T-helper 17 cell (primary cell): Measurements from ENCODE around the gene GPHN. TPM values are rescaled to one million over a fixed set of nuclear protein-coding genes. Genes with fewer than 3 reads are reported as not detected.
"Not testable (repeated sequence)": the region's sequence is repeated elsewhere in the genome, so short reads cannot be mapped to it uniquely, and the experiment has no call there.

Source experiments
- ATAC-seq: fragments of 150-1000 bp; cut with Tn5 transposase; 2 replicates; pipeline ENCODE4 v1.10.0; 2021; ENCODE audit warnings: mild to moderate bottlenecking, moderate library complexity
- DNase-seq, 3 donors: peaks; one replicate each; pipeline versions ENCODE4 v3.0.0 to v3.0.0-alpha.2; 2020 to 2021
- H3K9me3 ChIP-seq: one replicate; pipeline ENCODE4 v1.7.0; 2013; ENCODE audit warnings: low read length, mild to moderate bottlenecking; ENCODE audit not compliant: control insufficient read depth, poor library complexity, severe bottlenecking
- H3K27ac Mint-ChIP-seq: one replicate; pipeline ENCODE4 v1.8.0; 2022; ENCODE audit warnings: mild to moderate bottlenecking, moderate library complexity, mixed read lengths
- H3K27me3 Mint-ChIP-seq: one replicate; pipeline ENCODE4 v1.8.0; 2022; ENCODE audit warnings: mixed read lengths
- H3K36me3 Mint-ChIP-seq: one replicate; pipeline ENCODE4 v1.8.0; 2022; ENCODE audit warnings: low read depth, mixed read lengths
- H3K4me1 Mint-ChIP-seq: one replicate; pipeline ENCODE4 v1.8.0; 2022; ENCODE audit warnings: mild to moderate bottlenecking, mixed read lengths
- H3K4me3 Mint-ChIP-seq: one replicate; pipeline ENCODE4 v1.8.0; 2022; ENCODE audit warnings: mild to moderate bottlenecking, moderate library complexity, mixed read lengths
- total RNA-seq, 4 donors: library from RNA in 2 of 4; stranded (reverse) in 2 of 4; gene quantifications; one replicate each; pipeline ENCODE4 v1.2.3 and lab custom pipeline; 2022 to 2026

GPHN gene
- total RNA-seq, 2 donors from 2014 or later = 23.1 to 24.4 TPM

DNA sequence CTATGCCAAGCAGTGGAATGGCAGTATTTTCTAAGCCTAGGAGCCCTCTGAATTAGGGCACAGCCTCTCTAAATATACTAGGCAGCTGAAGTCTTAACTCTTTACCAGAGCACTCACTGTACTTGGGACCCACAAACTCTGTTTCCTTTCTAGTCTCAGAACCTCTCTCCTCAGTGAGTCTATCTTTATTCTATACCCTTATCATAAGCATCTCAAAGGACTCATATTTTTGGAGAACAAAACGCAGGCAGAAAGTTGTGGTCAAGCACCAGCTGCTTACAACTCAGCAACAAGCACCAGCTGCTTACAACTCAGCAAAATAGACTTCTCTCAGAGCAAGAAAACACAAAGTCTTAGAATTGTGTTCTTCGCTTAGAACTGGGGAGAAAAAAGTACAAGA is 20.8 kb upstream of the GPHN start:
- DNase-seq (no peak), ATAC-seq (no peak)
- H3K9me3 ChIP-seq = no peaks in the 10 kb centered on the region
- Mint-ChIP-seq H3K4me1 (peaks cover 8% of the 10 kb centered on the region), H3K4me3 (no peak overlapping the region), H3K27me3 (no peaks in the 10 kb centered on the region), H3K36me3 (peaks cover 5% of the 10 kb centered on the region), H3K27ac (no peak overlapping the region)

DNA sequence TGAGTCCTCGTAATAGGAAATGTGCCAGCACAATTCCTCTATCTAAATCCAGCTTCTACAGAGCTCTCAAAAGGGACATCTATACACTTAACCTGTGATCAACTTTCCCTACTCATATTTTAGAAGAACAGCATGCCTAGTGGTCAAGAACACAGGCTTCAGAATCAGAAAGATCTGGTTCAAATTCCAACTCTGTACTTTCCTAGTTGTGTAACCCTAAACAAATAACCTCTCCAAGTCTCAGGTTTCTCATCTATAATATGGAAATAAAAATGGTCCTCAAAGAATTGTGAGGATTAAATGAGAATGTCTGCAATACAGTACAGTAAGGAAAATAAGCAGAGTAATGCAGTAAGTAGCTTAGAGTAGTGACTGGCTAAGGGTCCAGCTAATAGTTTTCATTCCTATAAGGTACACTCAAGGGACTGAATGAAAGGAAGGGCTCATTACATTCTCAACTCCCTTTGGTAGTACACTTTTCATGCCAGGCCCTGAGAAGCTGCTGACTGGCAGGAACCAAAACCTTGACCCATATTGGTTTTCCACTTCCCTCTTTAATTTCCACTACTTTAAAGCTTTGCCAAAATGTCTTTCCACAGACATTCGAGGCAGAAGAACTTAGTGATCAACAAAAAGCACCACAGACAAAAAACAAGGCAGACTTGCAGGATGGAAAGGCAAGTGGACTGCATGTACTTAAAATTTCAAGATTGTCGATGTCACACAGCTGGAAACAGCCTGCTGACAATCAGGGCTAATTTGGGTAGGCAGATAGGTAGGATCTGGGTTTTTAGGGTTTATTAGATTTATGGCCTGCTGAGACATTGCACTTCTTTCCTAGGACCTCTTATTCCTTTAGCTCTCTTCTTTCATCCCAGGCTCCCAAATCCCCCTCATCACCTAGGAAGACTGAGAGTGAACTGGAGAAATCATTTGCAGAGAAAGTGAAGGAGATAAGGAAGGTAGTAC is 17.5 kb upstream of the GPHN start:
- Mint-ChIP-seq H3K4me1 (peaks cover 3% of the 10 kb centered on the region), H3K27ac (no peak overlapping the region), H3K27me3 (no peaks in the 10 kb centered on the region), H3K36me3 (peaks cover 5% of the 10 kb centered on the region), H3K4me3 (no peak overlapping the region)
- ATAC-seq = no peak
- DNase-seq = no peak
- H3K9me3 ChIP-seq = no peaks in the 10 kb centered on the region

DNA sequence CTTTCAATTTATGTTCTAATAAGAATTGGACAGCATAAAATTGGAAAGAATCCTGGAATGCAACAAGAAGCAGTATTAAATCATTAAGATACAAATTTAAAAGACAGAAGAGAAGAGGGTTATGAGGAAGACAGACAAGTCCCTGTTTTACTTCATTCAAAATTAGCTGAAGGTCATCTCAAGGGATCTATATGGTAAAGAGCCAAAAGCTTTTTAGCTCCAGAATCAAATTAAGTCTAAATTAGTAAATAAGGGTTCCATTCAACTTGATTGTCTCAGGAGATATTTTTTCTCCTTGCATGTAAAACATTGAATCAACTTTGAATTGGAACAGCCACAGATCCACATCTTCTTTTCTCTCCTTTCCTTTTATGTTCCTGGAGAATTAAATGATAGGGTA is 14.2 kb upstream of the GPHN start:
- Mint-ChIP-seq H3K27ac (no peak overlapping the region), H3K4me3 (no peak overlapping the region), H3K27me3 (peaks cover under 1% of the 10 kb centered on the region), H3K36me3 (peaks cover 3% of the 10 kb centered on the region), H3K4me1 (peaks cover 7% of the 10 kb centered on the region)
- H3K9me3 ChIP-seq = no peaks in the 10 kb centered on the region
- ATAC-seq (no peak), DNase-seq (no peak)

DNA sequence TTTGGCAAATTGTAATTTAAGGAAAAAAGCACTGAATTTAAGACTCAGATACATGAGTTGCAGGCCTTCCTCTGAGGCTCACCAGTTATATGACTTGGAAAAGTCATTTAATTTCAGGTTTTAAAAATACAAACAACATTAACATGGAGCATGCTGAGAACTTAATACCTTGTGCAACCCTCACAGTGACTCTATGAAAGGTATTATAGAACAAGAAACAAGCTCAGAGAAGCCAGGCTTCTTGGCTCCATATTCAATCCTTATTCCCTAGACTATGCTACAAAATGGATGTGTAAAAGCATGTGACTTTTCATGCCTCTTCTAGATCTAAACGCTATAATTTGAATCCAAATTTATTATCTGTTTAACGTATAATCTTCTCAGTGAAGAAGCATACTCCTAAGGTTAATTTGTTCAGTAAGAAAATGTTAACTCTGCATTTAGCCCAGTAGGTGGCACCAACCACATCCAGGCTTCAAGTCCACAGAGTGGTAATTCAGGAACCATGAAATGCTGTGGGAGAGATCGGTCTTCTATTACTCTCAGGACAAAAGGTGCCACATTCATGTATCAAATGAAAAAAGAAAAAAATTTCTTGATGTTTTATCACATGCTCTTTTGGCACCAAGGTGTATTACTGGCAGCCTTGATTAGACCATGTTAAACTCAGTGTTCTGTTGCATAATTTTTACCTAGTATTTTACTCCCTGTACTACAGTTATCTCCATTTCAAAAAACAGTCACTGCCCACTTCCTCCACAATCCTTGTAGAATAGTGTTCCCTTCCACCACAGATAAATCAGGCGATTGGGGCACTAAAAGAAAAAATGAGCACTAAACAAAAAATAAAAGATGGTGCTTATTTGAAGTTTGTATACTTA is 12.5 kb upstream of the GPHN start:
- no peak overlapping the region for H3K4me3 Mint-ChIP-seq
- peak in 1 of 3 donors; percentile 7 for DNase-seq
- H3K27ac Mint-ChIP-seq = no peak overlapping the region

DNA sequence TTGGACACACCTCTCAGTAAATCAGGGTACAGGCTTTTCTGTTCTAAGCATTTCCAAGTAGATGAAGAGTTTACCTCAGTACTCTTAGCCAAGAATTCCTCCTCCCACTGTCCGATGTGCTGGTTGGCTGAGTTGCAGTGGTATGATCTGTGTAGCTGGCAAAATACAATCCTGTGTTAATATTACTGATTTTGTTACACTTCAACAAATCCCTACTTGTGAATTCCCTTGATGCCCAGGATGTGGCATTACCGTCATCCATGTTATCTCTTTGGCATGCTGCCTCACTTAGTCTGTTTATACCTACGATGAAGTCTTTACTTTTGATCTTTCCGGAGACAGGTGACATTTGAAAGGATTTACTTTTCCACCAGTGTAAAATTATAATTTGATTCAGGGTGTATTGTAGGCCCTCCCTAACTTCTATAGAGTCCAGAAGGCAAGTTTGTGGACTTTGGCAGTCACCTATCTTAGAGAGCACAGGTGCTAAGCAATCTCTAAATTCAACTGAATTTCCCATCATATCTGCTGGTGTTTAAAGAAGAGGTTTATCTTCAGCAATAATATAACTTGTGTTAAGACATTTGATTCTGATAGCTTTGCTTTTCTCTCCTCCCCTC is 11.6 kb upstream of the GPHN start:
- no peak overlapping the region for H3K4me3 Mint-ChIP-seq
- H3K36me3 Mint-ChIP-seq = no peaks in the 10 kb centered on the region
- no peaks in the 10 kb centered on the region for H3K9me3 ChIP-seq
- ATAC-seq = no peak
- peaks cover 10% of the 10 kb centered on the region for H3K4me1 Mint-ChIP-seq
- DNase-seq = no peak
- peaks cover 4% of the 10 kb centered on the region for H3K27me3 Mint-ChIP-seq
- H3K27ac Mint-ChIP-seq = no peak overlapping the region

More for the DNA sequence above, 12.5 kb upstream of the GPHN start:
- peak; percentile 81 for ATAC-seq
- Mint-ChIP-seq H3K27me3 (peaks cover 4% of the 10 kb centered on the region), H3K36me3 (no peaks in the 10 kb centered on the region), H3K4me1 (peaks cover 10% of the 10 kb centered on the region)
- H3K9me3 ChIP-seq = no peaks in the 10 kb centered on the region

DNA sequence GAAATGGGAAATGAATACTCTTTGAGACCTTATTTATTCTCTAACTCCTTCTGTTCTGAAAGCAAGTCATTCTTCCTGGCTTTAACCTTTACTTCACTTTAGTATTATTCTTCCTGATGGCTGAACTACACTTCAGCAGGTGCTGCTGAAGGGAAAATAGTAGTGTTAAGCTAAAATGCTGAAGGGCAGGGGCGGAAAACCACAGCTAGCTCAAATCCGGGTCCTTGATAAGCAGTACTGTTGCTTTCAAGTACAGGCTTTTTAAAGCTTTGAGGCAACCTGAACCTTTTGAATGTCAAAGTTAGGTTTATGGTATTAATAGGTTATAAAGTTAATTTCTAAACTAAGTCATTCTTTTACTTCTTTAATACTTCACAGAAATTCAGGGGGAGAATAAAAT is 11.0 kb upstream of the GPHN start:
- Mint-ChIP-seq H3K36me3 (no peaks in the 10 kb centered on the region), H3K4me1 (peaks cover 10% of the 10 kb centered on the region), H3K27ac (no peak overlapping the region), H3K27me3 (peaks cover 4% of the 10 kb centered on the region), H3K4me3 (peak overlapping the region; percentile 43)
- DNase-seq (no peak), ATAC-seq (no peak)
- H3K9me3 ChIP-seq = no peaks in the 10 kb centered on the region

DNA sequence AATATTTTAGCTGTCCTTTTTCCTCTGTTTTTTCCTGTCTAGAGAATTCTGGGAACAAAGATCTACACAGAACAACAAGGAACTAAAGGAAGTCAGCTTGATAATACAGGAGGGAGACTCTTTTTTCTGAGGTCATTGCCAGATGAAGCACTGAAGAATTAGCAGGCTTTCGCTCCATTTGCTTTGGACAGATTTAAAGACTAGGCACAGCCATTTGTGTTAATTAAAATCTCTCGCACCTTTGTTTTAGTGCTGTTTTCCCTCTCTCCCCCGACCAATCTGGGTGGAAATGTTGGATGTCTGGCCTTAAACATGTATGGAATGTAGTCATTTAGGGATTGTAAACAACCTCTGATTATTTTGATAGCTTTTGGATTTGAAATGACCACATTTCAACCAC is 9.6 kb upstream of the GPHN start:
- H3K9me3 ChIP-seq = no peaks in the 10 kb centered on the region
- DNase-seq = no peak
- H3K4me1 Mint-ChIP-seq = peaks cover 10% of the 10 kb centered on the region

DNA sequence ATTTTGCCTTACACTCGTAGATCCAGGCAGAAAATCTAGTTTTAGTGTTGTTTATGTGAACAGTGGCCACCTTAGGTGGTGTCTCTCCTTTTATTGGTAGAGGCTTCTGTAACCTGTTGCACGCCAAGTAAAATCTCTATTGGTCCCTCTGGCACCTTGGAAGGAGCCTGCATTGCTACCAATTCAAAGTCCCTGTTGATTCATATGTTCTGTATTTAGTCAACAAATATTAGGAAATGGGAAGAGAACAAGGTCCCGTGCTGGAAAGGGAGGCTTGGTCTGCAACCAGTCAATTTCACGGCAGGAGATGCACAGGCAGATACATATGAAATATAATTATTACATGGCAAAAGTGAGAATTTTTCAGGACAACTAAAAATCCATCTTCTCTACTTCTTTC is 6.4 kb upstream of the GPHN start:
- DNase-seq (no peak), ATAC-seq (no peak)
- Mint-ChIP-seq H3K36me3 (peaks cover 2% of the 10 kb centered on the region), H3K27me3 (peaks cover 4% of the 10 kb centered on the region), H3K4me3 (no peak overlapping the region), H3K27ac (peak overlapping the region; percentile 39), H3K4me1 (peaks cover 8% of the 10 kb centered on the region)
- no peaks in the 10 kb centered on the region for H3K9me3 ChIP-seq

More for the DNA sequence above, 9.6 kb upstream of the GPHN start:
- H3K4me3 Mint-ChIP-seq = no peak overlapping the region
- peaks cover 2% of the 10 kb centered on the region for H3K36me3 Mint-ChIP-seq
- no peak overlapping the region for H3K27ac Mint-ChIP-seq
- no peak for ATAC-seq
- peaks cover 4% of the 10 kb centered on the region for H3K27me3 Mint-ChIP-seq

DNA sequence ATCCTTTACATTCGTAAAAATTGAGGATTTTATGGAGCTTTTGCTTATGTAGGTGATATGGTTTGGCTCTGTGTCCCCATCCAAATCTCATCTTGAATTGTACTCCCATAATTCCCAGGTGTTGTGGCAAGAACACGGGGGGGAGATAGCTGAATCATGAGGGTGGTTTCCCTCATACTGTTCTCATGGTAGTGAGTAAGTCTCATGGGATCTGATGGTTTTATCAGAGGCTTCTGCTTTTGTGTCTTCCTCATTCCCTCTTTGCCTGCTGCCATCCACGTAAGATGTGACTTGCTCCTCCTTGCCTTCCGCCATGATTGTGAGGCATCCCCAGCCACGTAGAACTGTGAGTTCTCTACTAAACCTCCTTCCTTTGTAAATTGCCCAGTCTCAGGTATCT is 5.1 kb upstream of the GPHN start:
- not testable (repeated sequence) for H3K4me1 Mint-ChIP-seq, H3K9me3 ChIP-seq, ATAC-seq, H3K4me3 Mint-ChIP-seq, H3K27ac Mint-ChIP-seq, H3K36me3 Mint-ChIP-seq, H3K27me3 Mint-ChIP-seq, DNase-seq

DNA sequence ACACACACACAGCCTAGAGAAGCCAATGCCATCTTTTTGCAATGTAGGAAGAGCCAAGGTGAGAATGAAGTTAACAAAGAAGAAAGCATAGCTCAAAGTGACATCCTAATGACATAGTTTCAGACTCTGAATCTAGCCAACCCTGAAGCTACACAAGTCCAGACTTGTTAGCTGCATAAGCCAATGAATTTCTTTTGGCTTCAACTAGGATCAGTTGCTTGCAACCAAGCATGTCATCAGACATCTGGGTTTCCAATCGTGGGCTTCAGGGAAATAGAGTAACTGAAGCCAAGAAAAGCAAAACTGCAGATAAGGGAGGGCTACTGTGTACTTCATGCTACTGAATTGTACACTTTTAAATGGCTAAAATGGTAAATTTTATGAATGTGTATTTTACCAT is 4.4 kb upstream of the GPHN start:
- no peak for ATAC-seq
- peaks cover 4% of the 10 kb centered on the region for H3K27me3 Mint-ChIP-seq
- H3K9me3 ChIP-seq = no peaks in the 10 kb centered on the region
- H3K4me3 Mint-ChIP-seq = no peak overlapping the region
- H3K27ac Mint-ChIP-seq = no peak overlapping the region
- peaks cover 6% of the 10 kb centered on the region for H3K4me1 Mint-ChIP-seq
- DNase-seq = no peak
- H3K36me3 Mint-ChIP-seq = peaks cover 2% of the 10 kb centered on the region

DNA sequence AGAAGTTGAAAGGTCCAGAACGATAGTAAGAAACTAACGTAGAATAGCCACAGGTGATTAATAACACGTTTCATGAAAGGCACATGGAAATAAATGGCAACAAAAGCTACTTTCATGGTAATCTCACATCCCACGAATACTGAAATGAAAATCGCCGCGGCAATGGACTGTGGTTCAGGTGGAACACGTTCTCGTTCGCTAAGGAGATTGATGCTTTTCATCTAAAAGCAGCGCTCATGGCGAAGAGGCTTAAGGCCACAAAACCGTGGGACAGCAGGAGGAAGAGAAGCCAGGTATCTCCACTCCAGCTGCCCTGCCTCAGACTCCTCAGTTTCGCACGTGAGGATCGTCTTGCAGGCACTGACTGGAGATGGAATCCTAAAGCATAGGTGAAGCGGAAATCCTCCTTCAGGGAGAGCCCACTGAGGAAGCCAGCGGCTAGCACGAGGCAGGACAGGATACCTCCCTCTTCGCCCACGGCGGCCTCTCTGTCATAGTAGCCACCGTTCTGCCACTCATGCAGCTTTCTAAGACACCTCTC is 696 bp upstream of the GPHN start:
- Mint-ChIP-seq H3K27me3 (no peaks in the 10 kb centered on the region), H3K4me1 (peaks cover 18% of the 10 kb centered on the region), H3K36me3 (peaks cover 2% of the 10 kb centered on the region), H3K4me3 (peak overlapping the region; percentile 97), H3K27ac (peak overlapping the region; percentile 87)
- ATAC-seq (peak; percentile 10), DNase-seq (no peak)
- no peaks in the 10 kb centered on the region for H3K9me3 ChIP-seq

DNA sequence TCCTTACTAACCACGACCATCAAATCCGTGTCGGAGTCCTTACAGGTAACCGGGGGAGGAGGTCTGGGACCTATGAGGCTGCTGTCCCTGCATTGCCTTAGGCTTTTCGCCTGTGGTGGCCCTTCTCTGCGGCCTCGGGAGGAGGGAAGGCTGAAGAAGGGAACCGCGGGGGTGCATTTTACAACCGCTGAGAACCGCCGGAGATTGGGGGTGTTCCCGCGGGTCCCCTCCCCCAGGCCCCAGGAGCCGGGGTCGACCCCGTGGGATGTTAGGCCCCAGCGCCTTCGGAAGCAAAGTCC is 549 bp downstream of the GPHN start:
- no peak for DNase-seq
- no peaks in the 10 kb centered on the region for H3K36me3 Mint-ChIP-seq
- H3K4me1 Mint-ChIP-seq = peaks cover 20% of the 10 kb centered on the region
- H3K4me3 Mint-ChIP-seq = peak overlapping the region; percentile 97
- ATAC-seq = peak; percentile 2
- peak overlapping the region; percentile 87 for H3K27ac Mint-ChIP-seq
- no peaks in the 10 kb centered on the region for H3K27me3 Mint-ChIP-seq
- H3K9me3 ChIP-seq = no peaks in the 10 kb centered on the region
